Measurements from ENCODE around the gene PXK.

Gene PXK

DNA sequence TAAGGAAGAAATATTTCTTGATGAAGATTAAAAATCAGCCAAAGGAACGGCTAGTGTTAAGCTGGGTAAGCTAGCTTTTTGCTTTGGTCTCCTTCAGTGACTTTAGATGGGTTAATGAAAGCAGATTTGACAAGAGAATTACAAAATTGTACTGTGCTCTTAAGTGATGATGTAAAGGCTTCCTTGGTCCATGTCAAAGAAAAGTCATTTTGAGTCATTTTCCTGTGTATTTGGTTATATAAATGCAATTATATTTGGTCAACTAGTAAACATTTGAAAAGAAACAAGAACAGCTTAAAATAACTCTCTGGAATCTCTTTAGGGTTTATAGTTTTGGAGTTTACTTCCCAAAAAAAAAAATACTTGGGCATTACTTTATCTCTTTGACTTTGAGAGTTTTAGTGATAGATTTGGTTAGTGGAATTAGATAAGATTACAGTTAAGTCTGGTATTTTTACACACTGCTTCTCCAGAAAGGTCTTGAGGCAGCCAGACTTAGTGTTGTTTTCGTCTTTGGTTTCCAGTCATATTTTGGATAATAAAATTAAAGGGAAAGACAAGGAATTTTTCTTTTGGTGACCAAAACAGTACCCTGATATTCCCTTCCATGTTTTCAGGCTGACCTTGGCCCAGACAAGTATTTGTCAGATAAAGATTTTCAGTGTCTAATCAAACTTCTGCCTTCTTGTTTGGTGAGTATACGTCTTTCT, 58.6 kb downstream of the PXK start:
- FAIRE-seq = no peak
- no peak for TF ChIP-seq POLR2A (IDR thresholded peaks at IDR 0.05; ENCODE audit: low read depth, low read length)
- DNase-seq (ENCODE audit: insufficient read length, low spot score) = no peak

DNA sequence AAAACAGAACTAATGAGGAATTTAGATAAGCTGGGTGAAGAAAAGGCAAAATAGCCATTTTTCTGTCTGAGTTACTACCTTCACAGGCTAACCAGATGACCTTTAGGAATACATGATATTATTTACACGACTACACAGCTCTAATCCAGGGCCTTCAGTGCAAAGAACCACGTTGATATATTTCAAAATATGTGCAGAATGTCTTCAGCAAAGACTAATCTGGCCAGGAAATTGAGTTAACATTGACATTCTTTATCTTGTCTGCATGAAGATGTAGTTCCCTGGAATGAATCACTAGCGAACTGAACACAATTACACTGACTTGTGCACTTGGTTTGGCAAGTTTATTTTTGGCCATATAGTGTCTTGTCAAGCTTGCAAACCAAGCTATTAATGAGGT, 59.5 kb downstream of the PXK start:
- FAIRE-seq (no peak), DNase-seq (ENCODE audit: insufficient read length, low spot score) (no peak)
- TF ChIP-seq POLR2A (IDR thresholded peaks at IDR 0.05; ENCODE audit: low read depth, low read length) = no peak

DNA sequence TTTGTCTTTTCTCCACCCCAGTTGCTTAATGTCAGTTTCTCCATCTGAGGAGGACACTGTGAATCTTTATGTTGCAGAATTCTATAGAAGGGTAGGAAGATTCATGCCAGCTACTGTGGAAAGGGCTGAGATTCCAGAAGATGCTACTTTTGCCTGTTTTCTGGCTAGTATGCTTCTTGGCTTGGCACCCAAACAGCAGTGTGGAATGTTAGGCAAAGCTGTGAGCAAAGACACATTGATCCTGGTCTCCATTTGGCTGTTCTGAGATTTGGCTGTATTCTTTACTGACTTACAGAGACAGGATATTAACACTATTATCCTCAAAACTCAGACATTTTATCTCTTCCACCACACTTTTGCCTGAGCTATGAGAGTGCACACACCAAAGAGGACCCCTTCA, 61.6 kb downstream of the PXK start:
- no peak for DNase-seq (ENCODE audit: insufficient read length, low spot score)
- no peak for FAIRE-seq
- TF ChIP-seq POLR2A (IDR thresholded peaks at IDR 0.05; ENCODE audit: low read depth, low read length) = no peak

DNA sequence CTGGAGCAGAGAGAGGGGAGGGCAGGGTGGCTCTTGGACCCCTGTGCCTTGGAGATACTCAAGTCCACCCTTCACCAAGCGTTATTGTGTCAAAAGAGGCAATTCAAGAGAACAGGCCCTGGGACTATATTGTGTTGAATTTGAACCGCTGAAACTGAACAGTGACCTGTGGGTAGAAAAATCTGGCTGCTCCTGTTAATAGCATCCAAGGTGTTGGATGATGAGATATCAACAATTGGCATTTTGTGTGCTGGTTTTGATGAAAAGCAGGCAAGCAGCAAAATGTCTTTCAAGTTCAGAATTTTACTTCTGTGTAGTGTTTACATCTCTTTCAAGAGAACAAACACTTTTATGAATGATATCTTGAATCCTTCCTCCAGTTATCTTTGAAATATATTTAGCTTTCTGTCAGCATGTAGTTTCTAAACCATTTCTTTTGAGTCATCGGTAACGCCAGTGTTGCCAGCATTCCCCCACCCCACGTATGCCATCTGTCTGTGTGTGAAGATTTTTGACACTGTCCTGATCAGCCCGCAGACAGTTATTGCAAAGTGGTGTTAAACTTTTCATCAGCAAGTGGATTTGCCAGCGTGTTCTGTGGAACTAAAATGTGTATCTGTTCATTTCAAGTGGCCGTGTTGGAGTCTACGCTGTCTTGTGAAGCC, 66.1 kb downstream of the PXK start:
- TF ChIP-seq POLR2A (IDR thresholded peaks at IDR 0.05; ENCODE audit: low read depth, low read length) = no peak
- no peak for FAIRE-seq
- DNase-seq (ENCODE audit: insufficient read length, low spot score) = no peak

DNA sequence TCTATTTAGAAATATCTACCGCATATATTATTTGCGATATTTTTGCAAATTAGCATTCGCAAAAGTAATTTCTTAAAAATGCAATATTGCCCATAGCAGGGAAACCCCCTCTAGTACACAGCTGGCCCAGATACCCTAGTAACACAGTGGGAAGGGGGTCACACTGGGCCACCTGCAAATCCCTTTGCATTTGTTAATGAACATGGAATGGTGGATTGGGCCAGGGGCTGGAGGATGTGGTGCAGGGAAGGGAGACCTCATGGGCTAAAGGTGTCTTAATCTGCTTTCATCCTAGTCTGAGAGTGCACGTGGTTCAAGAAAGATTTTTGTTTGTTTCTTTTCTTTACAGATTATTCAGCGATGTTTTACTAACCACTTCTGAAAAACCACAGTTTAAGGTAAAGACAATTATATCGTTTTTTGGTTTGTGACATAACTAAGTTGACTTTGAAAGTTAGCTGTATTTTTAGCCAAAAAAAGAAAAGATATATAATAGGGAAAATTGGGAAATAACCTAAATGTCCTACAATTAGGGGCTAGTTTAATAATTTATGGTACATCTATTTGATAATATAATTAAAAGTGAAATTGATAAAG, 70.9 kb downstream of the PXK start:
- TF ChIP-seq POLR2A (IDR thresholded peaks at IDR 0.05; ENCODE audit: low read depth, low read length) = no peak
- no peak for FAIRE-seq
- DNase-seq (ENCODE audit: insufficient read length, low spot score) = no peak

DNA sequence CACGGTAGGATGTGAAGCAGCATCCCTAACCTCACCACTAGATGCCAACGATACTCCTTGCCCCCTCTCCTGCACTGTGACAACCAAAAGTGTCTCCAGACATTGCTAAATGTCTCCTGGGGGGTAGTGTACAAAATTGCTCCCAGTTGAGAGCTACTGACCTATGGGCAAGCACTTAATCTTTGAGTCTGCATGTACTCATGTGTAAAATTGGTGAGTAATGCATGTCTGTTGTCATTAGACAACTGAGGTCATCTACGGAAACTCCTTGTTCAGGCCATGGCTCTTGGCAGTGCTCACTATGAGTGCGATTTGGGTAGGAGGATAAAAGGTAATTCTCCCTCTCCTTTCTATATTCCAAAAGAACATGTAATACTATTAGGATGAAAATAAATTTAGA, 71.7 kb downstream of the PXK start:
- no peak for TF ChIP-seq POLR2A (IDR thresholded peaks at IDR 0.05; ENCODE audit: low read depth, low read length)
- FAIRE-seq = peak; percentile 95
- no peak for DNase-seq (ENCODE audit: insufficient read length, low spot score)

DNA sequence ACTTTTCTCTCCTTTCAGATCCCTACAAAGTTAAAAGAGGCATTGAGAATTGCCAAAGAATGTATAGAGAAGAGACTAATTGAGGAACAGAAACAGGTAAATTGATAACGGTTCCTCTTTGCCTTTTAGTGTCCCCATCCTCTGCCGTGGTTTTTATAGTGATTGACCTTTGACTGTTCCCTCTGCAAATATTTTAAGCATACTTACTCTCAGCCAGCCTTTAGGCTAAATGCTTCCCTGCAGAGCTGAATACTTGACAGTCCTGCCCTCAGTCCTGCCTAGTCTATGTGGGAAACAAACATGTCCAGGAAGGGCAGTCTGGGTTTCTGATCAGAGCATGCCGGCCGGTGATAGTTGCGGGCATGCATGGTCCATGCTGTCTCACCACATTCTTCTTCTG, 76.2 kb downstream of the PXK start:
- no peak for DNase-seq (ENCODE audit: insufficient read length, low spot score)
- FAIRE-seq = no peak

DNA sequence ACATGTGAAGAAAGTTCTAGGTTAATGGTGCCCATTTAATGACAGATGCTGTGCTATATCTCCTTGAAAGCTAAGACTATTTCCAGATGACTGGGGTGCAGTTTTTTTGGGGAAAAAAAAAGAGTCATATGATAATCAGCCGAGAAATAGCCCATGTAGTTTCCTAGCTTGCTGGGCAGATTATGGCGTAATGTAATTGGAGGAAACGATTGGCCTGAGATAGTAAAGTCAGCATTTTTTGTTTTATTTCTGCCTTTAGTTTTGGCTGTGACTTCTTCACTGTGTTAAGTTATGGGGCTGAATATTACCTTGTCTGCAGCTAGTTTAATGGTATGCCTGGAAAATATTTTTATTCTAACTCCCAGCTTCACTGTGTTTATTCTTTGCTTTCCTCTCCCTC, 77.0 kb downstream of the PXK start:
- FAIRE-seq = no peak
- no peak for DNase-seq (ENCODE audit: insufficient read length, low spot score)
- no peak for TF ChIP-seq POLR2A (IDR thresholded peaks at IDR 0.05; ENCODE audit: low read depth, low read length)

More for the DNA sequence above, 76.2 kb downstream of the PXK start:
- no peak for TF ChIP-seq POLR2A (IDR thresholded peaks at IDR 0.05; ENCODE audit: low read depth, low read length)

DNA sequence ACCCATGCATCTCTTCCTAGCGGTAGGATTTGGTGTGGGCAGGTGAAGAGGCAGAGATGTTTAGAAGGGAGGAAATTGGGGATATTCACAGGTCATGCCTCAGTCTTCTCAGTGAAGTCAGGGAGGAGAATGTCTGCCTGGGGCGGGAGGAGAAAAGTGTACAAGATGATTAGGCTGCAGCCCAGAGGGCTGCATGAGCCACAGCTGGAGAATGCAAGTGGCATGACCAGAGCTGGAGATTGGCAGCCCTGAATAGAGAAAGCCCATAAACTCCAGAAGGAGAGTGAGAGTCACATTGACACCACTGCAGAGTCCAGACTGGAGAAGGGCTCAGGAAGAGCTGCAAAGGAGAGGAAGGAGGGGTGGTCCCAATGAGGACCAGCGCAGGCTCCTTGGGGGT, 78.3 kb downstream of the PXK start:
- TF ChIP-seq POLR2A (IDR thresholded peaks at IDR 0.05; ENCODE audit: low read depth, low read length) = no peak
- DNase-seq (ENCODE audit: insufficient read length, low spot score) (no peak), FAIRE-seq (no peak)

DNA sequence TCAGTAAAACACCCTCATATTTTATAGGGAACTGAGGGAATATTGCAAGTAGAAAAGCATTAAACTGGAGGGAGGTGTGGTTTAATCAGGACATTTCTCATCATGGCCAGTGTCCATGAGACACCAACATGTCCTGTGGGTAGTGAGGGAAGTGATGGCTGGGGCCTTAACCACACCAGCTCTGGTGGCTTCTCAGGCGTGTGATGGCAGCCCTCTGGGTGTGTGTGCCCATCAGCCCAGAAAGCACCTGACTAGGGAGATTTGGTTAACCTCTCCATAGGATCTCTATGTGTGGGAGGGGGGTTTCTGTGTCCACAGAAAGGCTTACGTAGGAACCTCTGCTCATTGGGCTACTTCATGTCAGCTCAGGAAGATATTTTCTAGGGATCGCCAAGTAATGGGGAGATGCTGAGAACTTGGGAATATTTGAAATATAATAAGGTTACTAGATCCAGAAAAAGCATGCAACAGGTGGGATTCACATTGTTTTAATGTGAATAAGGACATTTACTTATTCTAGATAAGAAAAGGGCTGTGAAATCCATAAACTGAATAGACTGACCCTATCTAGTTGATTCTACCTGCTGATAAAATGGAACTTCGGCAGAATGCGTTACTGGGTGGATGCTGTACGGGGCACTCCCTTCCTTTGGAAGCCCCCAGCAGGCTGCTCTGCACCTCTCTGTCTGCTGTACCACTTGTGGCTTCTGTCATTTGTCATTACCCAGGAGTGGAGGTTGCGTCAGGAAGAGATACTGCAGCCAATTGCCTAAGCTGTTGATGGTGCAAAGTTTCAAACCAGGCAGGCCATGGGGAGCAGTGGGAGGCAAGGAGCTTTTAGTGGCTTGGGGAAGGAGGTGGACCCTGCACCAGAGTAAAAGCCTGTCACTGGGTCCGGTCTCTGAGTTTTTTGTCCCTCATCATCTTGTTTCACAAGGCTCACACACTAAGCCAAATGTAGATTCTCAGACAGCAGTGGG, 79.4 kb downstream of the PXK start:
- FAIRE-seq (no peak), DNase-seq (ENCODE audit: insufficient read length, low spot score) (no peak)
- TF ChIP-seq POLR2A (IDR thresholded peaks at IDR 0.05; ENCODE audit: low read depth, low read length) = no peak

DNA sequence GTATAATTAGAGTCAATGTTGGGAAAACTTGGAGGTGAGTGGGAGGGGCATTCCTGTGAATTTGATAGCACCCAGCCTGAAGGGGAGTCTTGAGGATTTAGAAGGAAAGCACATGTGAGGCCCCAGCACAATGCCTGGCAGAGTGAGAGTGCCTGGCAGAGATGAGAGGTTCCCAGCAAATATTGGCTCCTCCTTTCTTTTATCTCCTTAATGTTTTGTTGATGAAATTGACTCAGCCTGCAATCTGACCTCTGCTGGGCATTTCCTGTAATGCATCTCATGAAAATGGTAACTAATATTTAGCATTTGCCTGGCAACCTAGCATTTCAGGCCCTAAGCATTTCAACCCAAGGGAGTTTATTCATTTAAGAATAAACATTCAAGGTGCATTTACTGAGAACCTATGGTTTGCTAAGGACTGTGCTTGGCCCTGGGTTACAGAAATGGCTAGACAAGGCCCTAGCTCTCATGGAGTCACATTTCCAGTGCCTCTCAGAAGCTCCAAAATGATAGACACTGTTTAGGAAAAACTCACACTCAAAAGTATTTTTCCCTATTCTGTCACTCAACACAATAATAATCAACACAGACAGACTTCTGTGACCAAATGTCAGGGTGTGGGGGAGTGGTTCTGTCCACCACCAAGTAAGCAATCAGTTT, 82.0 kb downstream of the PXK start:
- FAIRE-seq (peak; percentile 67), DNase-seq (ENCODE audit: insufficient read length, low spot score) (peak; percentile 38)
- TF ChIP-seq POLR2A (IDR thresholded peaks at IDR 0.05; ENCODE audit: low read depth, low read length) = no peak

DNA sequence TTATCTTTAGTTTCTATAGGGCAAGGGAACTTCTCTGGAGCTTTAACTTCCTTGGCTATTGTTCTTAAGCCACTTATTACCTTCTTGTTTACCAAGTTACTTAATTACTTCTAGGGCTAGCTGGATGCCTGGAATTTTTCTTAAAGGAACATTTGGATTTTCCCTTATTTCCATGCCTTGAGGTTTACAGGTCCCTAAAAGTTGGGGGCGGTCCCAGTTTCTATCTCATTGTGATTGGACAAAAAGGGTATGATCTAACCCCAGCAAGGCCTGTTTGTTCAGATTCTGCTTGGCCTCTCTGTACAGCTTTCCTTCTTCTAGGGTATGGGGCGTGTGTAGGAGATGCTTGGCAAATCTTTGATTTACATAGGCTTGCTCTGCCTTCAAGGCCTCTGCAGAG, 83.5 kb downstream of the PXK start:
- DNase-seq (ENCODE audit: insufficient read length, low spot score) (no peak), FAIRE-seq (no peak)
- TF ChIP-seq POLR2A (IDR thresholded peaks at IDR 0.05; ENCODE audit: low read depth, low read length) = no peak

DNA sequence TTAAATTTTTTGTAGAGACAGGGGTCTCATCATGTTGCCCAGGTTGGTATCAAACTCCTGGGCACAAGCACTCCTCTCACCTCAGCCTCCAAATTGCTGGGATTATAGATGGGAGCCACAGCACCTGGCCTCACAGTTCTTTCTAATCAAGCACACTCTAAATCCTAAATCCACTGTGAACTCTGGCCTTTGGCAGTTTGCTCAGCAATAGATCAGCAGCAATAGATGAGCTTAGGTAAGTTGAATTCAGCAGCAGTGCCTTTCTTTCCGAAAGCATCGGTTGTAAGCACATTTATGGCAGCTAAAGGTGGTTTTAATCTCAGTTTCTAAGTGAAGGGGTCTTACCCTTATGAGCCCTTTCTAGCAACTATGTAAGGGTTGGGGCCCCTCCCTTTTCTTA, 84.4 kb downstream of the PXK start:
- no peak for DNase-seq (ENCODE audit: insufficient read length, low spot score)
- no peak for TF ChIP-seq POLR2A (IDR thresholded peaks at IDR 0.05; ENCODE audit: low read depth, low read length)
- FAIRE-seq = no peak

All from H54 (cell line).